GM13976 (cell line): ENCODE measurements around the gene SLC6A6.

Experiments used
- DNase-seq: peaks from one replicate; pipeline ENCODE4 v3.0.0; 2012; ENCODE audit warnings: low spot score
- in situ Hi-C: fragments of 300-500 bp; cut with MboI; formaldehyde crosslinking; loops from one replicate; pipeline ENCODE4 v1.12.0; 2022; ENCODE audit warnings: low sequenced_read_pairs, mixed read lengths, inconsistent platforms; ENCODE audit not compliant: unreplicated experiment
- TF ChIP-seq, protein P1 (sequence below): IDR thresholded peaks from 2 replicates; pipeline ENCODE4 v1.5.1; 2012; ENCODE audit warnings: borderline replicate concordance, mild to moderate bottlenecking; ENCODE audit not compliant: insufficient read depth; ENCODE audit errors: extremely low read depth, missing control alignments, control extremely low read depth

Gene SLC6A6

DNA sequence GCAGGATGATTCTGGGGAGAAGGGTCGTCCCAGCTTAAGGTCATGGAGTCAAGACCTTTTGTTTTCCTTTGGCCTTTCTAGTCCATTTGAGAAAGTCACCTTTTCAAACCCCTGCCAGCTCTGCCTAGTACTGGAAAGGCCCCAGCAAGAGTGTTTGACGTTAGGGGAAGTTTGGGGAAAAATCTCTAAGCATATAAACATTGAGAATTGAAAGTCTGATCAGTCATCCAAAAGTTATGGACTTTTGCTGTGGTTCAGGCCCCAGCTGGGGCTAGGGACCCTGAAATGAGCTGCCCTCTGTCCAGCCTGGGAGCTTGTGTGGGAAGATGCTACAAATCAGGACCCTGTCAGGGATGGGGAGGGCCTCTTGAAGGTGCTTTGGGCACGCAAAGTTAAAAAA is 21.6 kb downstream of the SLC6A6 start:
- DNase-seq: no peak
- in situ Hi-C loops: no loop called here

DNA sequence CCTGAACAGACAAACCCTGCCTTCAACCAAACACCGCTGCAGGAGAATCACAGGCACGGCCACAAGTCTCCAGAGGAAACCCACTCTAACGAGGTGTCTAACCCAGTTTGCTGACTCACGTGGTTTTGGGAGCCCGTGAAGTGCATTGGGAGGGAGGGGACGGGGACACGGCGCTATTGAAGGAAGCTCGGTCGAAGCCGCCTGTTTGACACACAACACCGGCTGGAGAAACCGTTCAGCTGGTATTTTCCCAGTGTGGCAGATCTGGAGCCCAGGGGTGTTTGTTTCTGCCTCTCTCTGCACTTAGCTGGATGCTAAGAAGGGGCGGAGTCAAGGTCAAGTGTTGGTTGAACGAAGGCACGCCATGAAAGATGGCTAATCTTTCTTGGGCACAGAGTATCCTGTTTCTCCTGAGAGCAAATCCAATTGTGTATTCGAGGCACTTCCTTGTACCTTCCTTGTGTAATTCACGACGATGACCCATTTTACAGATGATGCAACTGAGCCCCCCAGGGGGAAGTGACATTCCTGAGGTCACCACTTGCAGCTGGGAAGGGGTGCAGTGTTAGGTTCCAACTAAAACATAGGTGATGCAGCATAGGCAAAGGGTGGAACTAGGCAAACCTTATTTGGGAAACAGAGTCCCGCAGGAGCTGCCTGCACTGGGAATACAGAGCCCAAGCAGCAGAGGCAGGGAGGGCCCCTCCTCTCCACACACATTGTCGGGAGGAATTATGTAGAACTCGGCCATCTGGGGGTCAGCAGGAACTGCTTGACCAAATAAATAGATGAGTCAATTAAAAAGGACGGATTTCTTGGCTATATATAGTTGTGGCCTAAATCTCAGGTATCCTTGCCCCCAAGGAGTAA is 22.5 kb downstream of the SLC6A6 start:
- TF ChIP-seq, protein P1, sequence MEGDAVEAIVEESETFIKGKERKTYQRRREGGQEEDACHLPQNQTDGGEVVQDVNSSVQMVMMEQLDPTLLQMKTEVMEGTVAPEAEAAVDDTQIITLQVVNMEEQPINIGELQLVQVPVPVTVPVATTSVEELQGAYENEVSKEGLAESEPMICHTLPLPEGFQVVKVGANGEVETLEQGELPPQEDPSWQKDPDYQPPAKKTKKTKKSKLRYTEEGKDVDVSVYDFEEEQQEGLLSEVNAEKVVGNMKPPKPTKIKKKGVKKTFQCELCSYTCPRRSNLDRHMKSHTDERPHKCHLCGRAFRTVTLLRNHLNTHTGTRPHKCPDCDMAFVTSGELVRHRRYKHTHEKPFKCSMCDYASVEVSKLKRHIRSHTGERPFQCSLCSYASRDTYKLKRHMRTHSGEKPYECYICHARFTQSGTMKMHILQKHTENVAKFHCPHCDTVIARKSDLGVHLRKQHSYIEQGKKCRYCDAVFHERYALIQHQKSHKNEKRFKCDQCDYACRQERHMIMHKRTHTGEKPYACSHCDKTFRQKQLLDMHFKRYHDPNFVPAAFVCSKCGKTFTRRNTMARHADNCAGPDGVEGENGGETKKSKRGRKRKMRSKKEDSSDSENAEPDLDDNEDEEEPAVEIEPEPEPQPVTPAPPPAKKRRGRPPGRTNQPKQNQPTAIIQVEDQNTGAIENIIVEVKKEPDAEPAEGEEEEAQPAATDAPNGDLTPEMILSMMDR: no peak
- DNase-seq: no peak
- in situ Hi-C loops: no loop called here

More for the DNA sequence above, 21.6 kb downstream of the SLC6A6 start:
- TF ChIP-seq, protein P1: no peak

DNA sequence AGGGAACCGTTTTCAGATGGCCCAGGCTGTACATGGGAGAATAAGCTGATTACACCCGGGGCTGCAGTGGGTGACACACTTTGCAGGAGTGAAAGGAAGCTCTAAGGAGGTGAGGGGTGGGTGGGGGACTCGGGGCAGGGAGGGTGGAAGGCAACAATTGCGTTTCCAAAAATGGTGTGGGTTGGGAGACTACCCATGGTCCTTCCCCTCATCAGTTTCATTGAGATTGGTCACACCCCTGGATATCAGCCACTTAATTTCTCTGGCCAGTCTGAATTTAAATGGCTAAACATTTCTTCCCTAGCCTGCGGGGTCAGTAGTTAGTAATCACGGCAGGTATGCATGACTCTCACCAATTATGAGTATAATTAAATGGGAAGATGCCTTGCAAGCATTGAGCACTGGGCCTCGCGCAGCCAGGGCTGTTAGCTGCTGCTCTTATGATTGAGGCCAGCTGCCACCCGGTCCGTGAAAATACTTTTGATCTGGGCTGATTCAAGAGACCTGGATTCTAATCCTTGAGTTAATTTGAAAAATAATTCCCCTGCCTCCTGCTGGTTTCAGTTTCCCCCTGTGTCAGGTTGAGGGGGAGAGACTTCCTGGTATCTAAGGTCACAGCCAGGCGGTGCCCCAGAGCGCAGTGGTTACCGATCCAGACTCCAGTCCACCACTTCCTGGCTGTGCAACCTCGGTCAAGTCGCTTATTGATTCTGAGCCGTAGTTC is 23.3 kb downstream of the SLC6A6 start:
- DNase-seq: peak; percentile 64

DNA sequence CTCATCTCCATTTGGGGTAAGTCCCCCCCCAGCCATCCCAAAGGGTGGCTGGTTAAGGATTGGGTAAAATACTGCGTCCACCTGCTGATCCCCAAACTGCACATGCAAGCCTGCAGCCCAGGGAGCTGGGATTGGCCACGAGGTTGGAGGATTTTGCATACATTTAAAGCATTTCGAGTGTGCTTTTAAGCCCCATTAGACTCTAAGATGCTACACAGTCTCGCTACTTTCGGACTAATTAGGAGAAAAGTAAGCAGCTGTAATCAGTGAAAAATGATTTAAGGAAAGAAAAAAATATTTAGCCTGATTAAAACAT is 23.9 kb downstream of the SLC6A6 start:
- TF ChIP-seq, protein P1: no peak
- no peak for DNase-seq
- in situ Hi-C loops: no loop called here

More for the DNA sequence above, 23.3 kb downstream of the SLC6A6 start:
- TF ChIP-seq, protein P1: no peak
- in situ Hi-C loops: no loop called here

DNA sequence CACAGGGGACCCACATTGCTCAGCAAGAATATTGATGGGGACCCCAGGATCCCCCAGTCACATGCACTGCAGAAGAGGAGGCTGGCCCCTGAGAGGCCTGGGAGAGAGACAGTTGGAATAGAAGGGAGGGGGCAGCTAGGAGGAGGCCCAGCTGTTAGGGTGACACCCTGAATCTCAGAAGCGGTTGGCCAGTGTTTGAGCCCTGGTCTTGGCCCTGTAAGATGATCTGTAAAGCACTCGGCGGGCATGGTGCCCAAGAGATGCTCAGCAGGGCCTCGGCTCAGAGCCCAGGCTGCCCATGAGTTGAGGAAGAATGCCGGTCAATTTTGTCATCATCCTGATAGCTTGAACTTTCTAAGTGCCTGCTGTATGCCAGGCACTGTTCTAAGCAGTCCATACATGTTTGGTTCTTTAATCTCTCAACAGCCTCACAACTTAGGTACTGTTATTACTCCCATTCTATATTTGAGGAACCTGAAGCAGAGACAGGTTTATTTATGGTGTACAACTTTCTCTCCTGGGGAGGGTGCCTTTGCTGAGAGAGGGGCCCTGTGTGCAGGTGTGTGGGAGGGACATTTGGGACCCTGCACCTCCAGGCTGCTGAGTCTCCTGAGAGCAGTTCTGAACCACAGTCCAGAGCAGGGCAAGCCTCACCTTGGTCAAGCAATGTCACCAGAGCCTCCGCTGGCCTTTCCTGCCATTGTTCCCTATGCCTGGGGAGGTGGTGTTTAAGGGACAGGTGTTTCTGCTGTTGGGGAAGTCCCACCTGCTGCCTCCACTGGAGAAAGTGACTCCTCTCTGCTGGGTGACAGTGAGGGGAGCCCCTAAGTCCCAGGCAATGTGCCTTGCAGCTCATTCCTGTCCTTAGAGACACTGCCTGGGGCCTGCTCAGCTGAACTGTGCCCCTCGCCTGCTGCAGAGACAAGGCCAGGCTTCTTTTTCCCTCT is 26.0 kb downstream of the SLC6A6 start:
- in situ Hi-C loops: no loop called here
- DNase-seq: no peak
- TF ChIP-seq, protein P1: no peak

DNA sequence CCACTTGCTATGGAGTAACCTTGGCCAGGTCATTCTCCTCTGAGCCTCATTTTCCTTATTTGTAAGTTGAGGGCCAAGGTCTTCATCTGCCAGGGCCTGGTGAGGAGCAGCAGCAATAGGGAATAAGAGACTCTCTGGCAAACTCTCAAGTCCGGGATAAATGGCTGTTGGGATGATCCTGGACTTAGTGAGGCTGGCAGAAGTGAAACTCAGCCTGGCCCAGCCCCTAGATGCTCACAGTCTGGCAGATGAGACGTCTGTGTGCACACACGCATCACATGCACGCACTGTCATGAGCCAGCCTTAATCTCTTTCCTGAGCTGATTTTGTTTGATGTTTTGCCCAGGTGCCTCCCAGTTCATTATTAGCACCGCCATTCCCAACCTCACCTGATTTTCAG is 26.8 kb downstream of the SLC6A6 start:
- DNase-seq: no peak
- TF ChIP-seq, protein P1: no peak
- in situ Hi-C loops: no loop called here
